ENCODE data around the gene CPA1.

The CPA1 gene

GRCh38 chr7:130432886-130433285 lies 52.6 kb downstream of the CPA1 start:
- Histone ChIP-seq H3K36me3 (ENCODE audit: low read depth) (no peaks in the 10 kb centered on the region), H3K4me1 (ENCODE audit: insufficient read depth, poor library complexity, severe bottlenecking) (peaks cover 46% of the 10 kb centered on the region), H3K27ac (ENCODE audit: poor library complexity, severe bottlenecking) (peak overlapping the region; percentile 46)

GRCh38 chr7:130433301-130433700 lies 53.0 kb downstream of the CPA1 start:
- Histone ChIP-seq H3K27ac (ENCODE audit: poor library complexity, severe bottlenecking) (peak overlapping the region; percentile 46), H3K9me3 (ENCODE audit: severe bottlenecking) (no peaks in the 10 kb centered on the region), H3K36me3 (ENCODE audit: low read depth) (no peaks in the 10 kb centered on the region), H3K4me1 (ENCODE audit: insufficient read depth, poor library complexity, severe bottlenecking) (peaks cover 46% of the 10 kb centered on the region), H3K4me3 (ENCODE audit: severe bottlenecking) (no peak overlapping the region), H3K27me3 (ENCODE audit: insufficient read depth, poor library complexity, severe bottlenecking) (no peaks in the 10 kb centered on the region)
- DNase-seq (ENCODE audit: low spot score), result no peak
- ATAC-seq (ENCODE audit: low read depth), result no peak
- no peak for TF ChIP-seq CTCF (IDR thresholded peaks at IDR 0.05; ENCODE audit: poor library complexity, severe bottlenecking)

More at GRCh38 chr7:130432886-130433285, 52.6 kb downstream of the CPA1 start:
- H3K4me3 ChIP-seq (ENCODE audit: severe bottlenecking), result no peak overlapping the region
- ATAC-seq (ENCODE audit: low read depth) (peak; percentile 89), DNase-seq (ENCODE audit: low spot score) (no peak)
- TF ChIP-seq CTCF (IDR thresholded peaks at IDR 0.05; ENCODE audit: poor library complexity, severe bottlenecking), result no peak
- no peaks in the 10 kb centered on the region for H3K27me3 ChIP-seq (ENCODE audit: insufficient read depth, poor library complexity, severe bottlenecking)
- H3K9me3 ChIP-seq (ENCODE audit: severe bottlenecking), result no peaks in the 10 kb centered on the region

GRCh38 chr7:130435311-130435854 lies 55.1 kb downstream of the CPA1 start:
- TF ChIP-seq CTCF (IDR thresholded peaks at IDR 0.05; ENCODE audit: poor library complexity, severe bottlenecking), result no peak
- H3K27ac ChIP-seq (ENCODE audit: poor library complexity, severe bottlenecking), result no peak overlapping the region
- H3K36me3 ChIP-seq (ENCODE audit: low read depth), result no peaks in the 10 kb centered on the region

GRCh38 chr7:130436253-130436652 lies 56.0 kb downstream of the CPA1 start:
- H3K4me1 ChIP-seq (ENCODE audit: insufficient read depth, poor library complexity, severe bottlenecking), result peaks cover 46% of the 10 kb centered on the region
- H3K4me3 ChIP-seq (ENCODE audit: severe bottlenecking), result no peak overlapping the region
- DNase-seq (ENCODE audit: low spot score), result no peak
- no peaks in the 10 kb centered on the region for H3K36me3 ChIP-seq (ENCODE audit: low read depth)
- no peak overlapping the region for H3K27ac ChIP-seq (ENCODE audit: poor library complexity, severe bottlenecking)
- H3K9me3 ChIP-seq (ENCODE audit: severe bottlenecking), result no peaks in the 10 kb centered on the region
- no peak for TF ChIP-seq CTCF (IDR thresholded peaks at IDR 0.05; ENCODE audit: poor library complexity, severe bottlenecking)
- H3K27me3 ChIP-seq (ENCODE audit: insufficient read depth, poor library complexity, severe bottlenecking), result no peaks in the 10 kb centered on the region
- ATAC-seq (ENCODE audit: low read depth), result no peak

More at GRCh38 chr7:130435311-130435854, 55.1 kb downstream of the CPA1 start:
- ATAC-seq (ENCODE audit: low read depth) (no peak), DNase-seq (ENCODE audit: low spot score) (no peak)
- Histone ChIP-seq H3K4me3 (ENCODE audit: severe bottlenecking) (no peak overlapping the region), H3K9me3 (ENCODE audit: severe bottlenecking) (no peaks in the 10 kb centered on the region), H3K4me1 (ENCODE audit: insufficient read depth, poor library complexity, severe bottlenecking) (peaks cover 49% of the 10 kb centered on the region), H3K27me3 (ENCODE audit: insufficient read depth, poor library complexity, severe bottlenecking) (no peaks in the 10 kb centered on the region)

All from RWPE2 (cell line).